Small intestine (tissue), 7 donors: Measurements from ENCODE around the gene ZMYM2. TPM values are rescaled to one million over a fixed set of nuclear protein-coding genes. Genes with fewer than 3 reads are reported as not detected.

Source experiments
- DNase-seq, 2 donors: peaks; one replicate each; pipeline versions ENCODE4 v3.0.0 to v3.0.0-alpha.2; 2013
- FAIRE-seq: peaks from 2 replicates; lab custom pipeline; 2012; peaks lifted over from hg19 to GRCh38; lab: Jason Lieb, UNC
- H3K27ac ChIP-seq, 3 donors: one replicate each; pipeline ENCODE4 v1.5.1; 2013; ENCODE audit warnings: low read length in 2 of 3, mild to moderate bottlenecking in 2 of 3, control low read depth in 1 of 3, inconsistent platforms in 1 of 3, low read depth in 1 of 3, moderate library complexity in 1 of 3
- H3K27me3 ChIP-seq, 3 donors: one replicate each; pipeline ENCODE4 v1.6.1; 2013; ENCODE audit warnings: low read length in 3 of 3, inconsistent platforms in 1 of 3; ENCODE audit not compliant: control insufficient read depth in 3 of 3, insufficient read depth in 3 of 3
- H3K36me3 ChIP-seq, 3 donors: one replicate each; pipeline ENCODE4 v1.6.1; 2013; ENCODE audit warnings: low read length in 3 of 3, inconsistent platforms in 1 of 3, low read depth in 1 of 3, mild to moderate bottlenecking in 1 of 3, moderate library complexity in 1 of 3; ENCODE audit not compliant: control insufficient read depth in 3 of 3, insufficient read depth in 2 of 3
- H3K4me1 ChIP-seq, 3 donors: one replicate each; pipeline ENCODE4 v1.6.1; 2013; ENCODE audit warnings: low read length in 2 of 3, inconsistent platforms in 1 of 3, low read depth in 1 of 3, mild to moderate bottlenecking in 1 of 3, moderate library complexity in 1 of 3; ENCODE audit not compliant: control insufficient read depth in 3 of 3, insufficient read depth in 2 of 3
- H3K4me3 ChIP-seq, 3 donors: one replicate each; pipeline ENCODE4 v1.5.1; 2013; ENCODE audit warnings: low read length in 3 of 3, control low read depth in 1 of 3, inconsistent platforms in 1 of 3, low read depth in 1 of 3, mild to moderate bottlenecking in 1 of 3, moderate library complexity in 1 of 3
- H3K9me3 ChIP-seq, 2 donors: one replicate each; pipeline ENCODE4 v1.6.1; 2013; ENCODE audit warnings: low read depth in 1 of 2, low read length in 1 of 2; ENCODE audit not compliant: control insufficient read depth in 2 of 2, insufficient read depth in 1 of 2
- WGBS, 3 donors: extraction: QIAGEN DNeasy Blood & Tissue Kit; methylation state at CpG; one replicate each; pipeline ENCODE4 v1.1.7; 2013; 5-methylcytosine and 5-hydroxymethylcytosine counted together
- polyA plus RNA-seq, 4 donors: library from polyadenylated mRNA; stranded (reverse) in 3 of 4; unstranded in 1 of 4; fragments of 200-250 nt in 3 of 4; fragments of 120-200 nt in 1 of 4; gene quantifications; one replicate each; pipeline versions ENCODE4 v1.2.1 to v1.2.3, GENCODE V29; 2013
- donor health status: healthy with polysubstance abuse.
- donor health status: control.
- donor health status: control.
- donor health status: Bipolar disorder and iron deficiency.
- donor health status: healthy.

Gene ZMYM2
- polyA plus RNA-seq, 4 donors: 13.2 to 52.3 (median 17.9) TPM

- peaks cover 3 to 19% (median 15%) of the 10 kb centered on the region in 3 donors for H3K36me3 ChIP-seq
- no peak overlapping the region for H3K4me3 ChIP-seq
- H3K27ac ChIP-seq: no peak overlapping the region
- DNase-seq: no peak
- no peaks in the 10 kb centered on the region for H3K27me3 ChIP-seq
- no peaks in the 10 kb centered on the region for H3K9me3 ChIP-seq
- H3K4me1 ChIP-seq: no peaks in the 10 kb centered on the region
- no peak for FAIRE-seq
- WGBS, 3 donors: 92 to 97% (median 93%) methylated on average over 1 of the region's 1 CpG
Observed at GRCh38 chr13:20057963-20058362, 99.4 kb downstream of the ZMYM2 start.

DNA sequence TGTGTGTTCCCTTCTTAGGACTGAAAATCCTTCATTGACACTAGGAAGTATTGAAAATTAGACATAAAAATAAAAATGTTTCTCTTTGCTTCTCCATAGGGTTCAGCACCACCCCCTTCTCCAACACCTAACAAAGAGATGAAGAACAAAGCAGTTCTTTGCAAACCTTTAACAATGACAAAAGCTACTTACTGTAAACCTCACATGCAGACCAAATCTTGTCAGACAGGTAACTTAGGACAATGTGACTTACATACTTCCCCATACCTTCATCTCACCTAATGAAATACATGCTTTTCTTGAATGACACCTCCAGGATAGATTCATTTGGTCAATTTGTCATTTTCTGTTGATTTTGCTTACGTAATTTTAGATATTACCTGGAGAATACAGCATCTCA, 99.9 kb downstream of the ZMYM2 start:
- Histone ChIP-seq H3K36me3 (peaks cover 3 to 18% (median 13%) of the 10 kb centered on the region in 3 donors), H3K9me3 (no peaks in the 10 kb centered on the region), H3K4me1 (no peaks in the 10 kb centered on the region), H3K27me3 (no peaks in the 10 kb centered on the region), H3K4me3 (no peak overlapping the region), H3K27ac (no peak overlapping the region)
- no peak for FAIRE-seq
- no peak for DNase-seq
- 98 to 100% (median 100%) methylated on average over 1 of the region's 1 CpG for WGBS, 3 donors

DNA sequence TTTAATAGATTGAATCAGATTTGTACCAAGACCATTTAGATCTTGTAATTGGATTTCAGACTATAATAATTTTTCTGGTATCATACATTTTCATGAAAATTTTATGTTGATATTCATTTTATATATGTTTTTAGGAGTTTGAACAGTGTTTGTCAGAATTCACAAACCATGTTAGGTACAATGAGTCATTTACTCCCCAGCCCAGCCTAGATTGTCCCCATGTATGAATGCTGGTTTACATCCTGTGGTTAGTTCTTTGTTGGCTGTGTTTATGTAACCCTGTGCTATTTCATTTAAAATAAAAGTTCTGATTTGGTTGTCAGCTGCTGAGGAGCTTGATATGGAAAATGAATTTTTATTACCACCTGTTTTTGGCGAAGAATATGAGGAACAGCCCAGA, 105.6 kb downstream of the ZMYM2 start:
- Histone ChIP-seq H3K4me1 (no peaks in the 10 kb centered on the region), H3K27me3 (no peaks in the 10 kb centered on the region), H3K27ac (no peak overlapping the region), H3K4me3 (no peak overlapping the region), H3K36me3 (peaks cover 2 to 18% (median 9%) of the 10 kb centered on the region in 3 donors), H3K9me3 (no peaks in the 10 kb centered on the region)
- no peak for DNase-seq
- no peak for FAIRE-seq
- WGBS, 3 donors: 95 to 97% (median 96%) methylated on average over 1 of the region's 1 CpG

GRCh38 chr13:20065516-20065915, 107.0 kb downstream of the ZMYM2 start:
- FAIRE-seq (no peak), DNase-seq (no peak)
- WGBS, 3 donors: 97 to 99% (median 98%) methylated on average over 5 of the region's 5 CpGs
- Histone ChIP-seq H3K27ac (no peak overlapping the region), H3K27me3 (no peaks in the 10 kb centered on the region), H3K36me3 (peaks cover 2 to 13% (median 7%) of the 10 kb centered on the region in 3 donors), H3K4me3 (no peak overlapping the region), H3K9me3 (no peaks in the 10 kb centered on the region), H3K4me1 (no peaks in the 10 kb centered on the region)

- H3K4me3 ChIP-seq: no peak overlapping the region
- H3K9me3 ChIP-seq: no peaks in the 10 kb centered on the region
- no peaks in the 10 kb centered on the region for H3K27me3 ChIP-seq
- DNase-seq: no peak
- no peak overlapping the region for H3K27ac ChIP-seq
- FAIRE-seq: no peak
- no peaks in the 10 kb centered on the region for H3K4me1 ChIP-seq
- 92 to 97% (median 95%) methylated on average over 3 of the region's 3 CpGs for WGBS, 3 donors
- H3K36me3 ChIP-seq: peaks cover 5 to 35% (median 14%) of the 10 kb centered on the region in 3 donors
Observed at GRCh38 chr13:20069956-20070355, 111.4 kb downstream of the ZMYM2 start.

GRCh38 chr13:20073775-20074174, 115.2 kb downstream of the ZMYM2 start:
- Histone ChIP-seq H3K27ac (no peak overlapping the region), H3K4me1 (no peaks in the 10 kb centered on the region), H3K27me3 (no peaks in the 10 kb centered on the region), H3K36me3 (peaks cover 3 to 34% (median 7%) of the 10 kb centered on the region in 3 donors), H3K9me3 (no peaks in the 10 kb centered on the region), H3K4me3 (no peak overlapping the region)
- FAIRE-seq (no peak), DNase-seq (no peak)
- 78 to 97% (median 93%) methylated on average over 2 of the region's 2 CpGs for WGBS, 3 donors

GRCh38 chr13:20074966-20075365, 116.4 kb downstream of the ZMYM2 start:
- Histone ChIP-seq H3K4me1 (no peaks in the 10 kb centered on the region), H3K4me3 (no peak overlapping the region), H3K27ac (no peak overlapping the region), H3K27me3 (no peaks in the 10 kb centered on the region), H3K9me3 (no peaks in the 10 kb centered on the region), H3K36me3 (peaks cover 3 to 34% (median 7%) of the 10 kb centered on the region in 3 donors)
- no peak for DNase-seq
- 51 to 68% (median 67%) methylated on average over 1 of the region's 1 CpG for WGBS, 3 donors
- no peak for FAIRE-seq

GRCh38 chr13:20077086-20077485, 118.6 kb downstream of the ZMYM2 start:
- Histone ChIP-seq H3K9me3 (no peaks in the 10 kb centered on the region), H3K27me3 (no peaks in the 10 kb centered on the region), H3K36me3 (peaks cover 0 to 23% (median 6%) of the 10 kb centered on the region in 3 donors), H3K4me3 (no peak overlapping the region), H3K27ac (no peak overlapping the region), H3K4me1 (no peaks in the 10 kb centered on the region)
- FAIRE-seq: no peak
- WGBS, 3 donors: 79 to 84% (median 81%) methylated on average over 2 of the region's 2 CpGs
- no peak for DNase-seq
